IPS-18a (cell line): ENCODE data around the gene NPFF.

ENCODE experiments used
- H3K27ac ChIP-seq: one replicate; pipeline ENCODE4 v1.5.1; 2013; ENCODE audit warnings: low read length
- H3K27me3 ChIP-seq: one replicate; pipeline ENCODE4 v1.6.1; 2013; ENCODE audit warnings: mild to moderate bottlenecking, low read length; ENCODE audit not compliant: control insufficient read depth, insufficient read depth
- H3K36me3 ChIP-seq: one replicate; pipeline ENCODE4 v1.6.1; 2013; ENCODE audit warnings: low read depth, low read length; ENCODE audit not compliant: control insufficient read depth
- H3K4me1 ChIP-seq: one replicate; pipeline ENCODE4 v1.6.1; 2013; ENCODE audit warnings: low read depth, low read length; ENCODE audit not compliant: control insufficient read depth
- H3K4me3 ChIP-seq: one replicate; pipeline ENCODE4 v1.5.1; 2013; ENCODE audit warnings: low read length
- H3K9ac ChIP-seq: one replicate; pipeline ENCODE4 v1.6.1; 2013; ENCODE audit warnings: mild to moderate bottlenecking, low read length, moderate library complexity
- H3K9me3 ChIP-seq: one replicate; pipeline ENCODE4 v1.6.1; 2013; ENCODE audit warnings: low read depth, low read length; ENCODE audit not compliant: control insufficient read depth

Gene NPFF

GRCh38 chr12:53532524-53533445, 25.5 kb upstream of the NPFF start:
- Histone ChIP-seq H3K9me3 (no peaks in the 10 kb centered on the region), H3K36me3 (peaks cover 28% of the 10 kb centered on the region), H3K9ac (no peak overlapping the region), H3K4me1 (no peaks in the 10 kb centered on the region), H3K4me3 (no peak overlapping the region), H3K27ac (no peak overlapping the region), H3K27me3 (no peaks in the 10 kb centered on the region)

- no peak overlapping the region for H3K4me3 ChIP-seq
- H3K36me3 ChIP-seq: peaks cover 24% of the 10 kb centered on the region
- no peak overlapping the region for H3K27ac ChIP-seq
Observed at GRCh38 chr12:53532021-53532420, 24.7 kb upstream of the NPFF start.

GRCh38 chr12:53530920-53531319, 23.6 kb upstream of the NPFF start:
- H3K4me1 ChIP-seq: no peaks in the 10 kb centered on the region
- H3K4me3 ChIP-seq: no peak overlapping the region
- peaks cover 19% of the 10 kb centered on the region for H3K36me3 ChIP-seq
- no peak overlapping the region for H3K9ac ChIP-seq
- no peak overlapping the region for H3K27ac ChIP-seq
- H3K9me3 ChIP-seq: no peaks in the 10 kb centered on the region
- H3K27me3 ChIP-seq: no peaks in the 10 kb centered on the region

More at GRCh38 chr12:53532021-53532420, 24.7 kb upstream of the NPFF start:
- no peak overlapping the region for H3K9ac ChIP-seq
- H3K9me3 ChIP-seq: no peaks in the 10 kb centered on the region
- H3K4me1 ChIP-seq: no peaks in the 10 kb centered on the region
- H3K27me3 ChIP-seq: no peaks in the 10 kb centered on the region

DNA sequence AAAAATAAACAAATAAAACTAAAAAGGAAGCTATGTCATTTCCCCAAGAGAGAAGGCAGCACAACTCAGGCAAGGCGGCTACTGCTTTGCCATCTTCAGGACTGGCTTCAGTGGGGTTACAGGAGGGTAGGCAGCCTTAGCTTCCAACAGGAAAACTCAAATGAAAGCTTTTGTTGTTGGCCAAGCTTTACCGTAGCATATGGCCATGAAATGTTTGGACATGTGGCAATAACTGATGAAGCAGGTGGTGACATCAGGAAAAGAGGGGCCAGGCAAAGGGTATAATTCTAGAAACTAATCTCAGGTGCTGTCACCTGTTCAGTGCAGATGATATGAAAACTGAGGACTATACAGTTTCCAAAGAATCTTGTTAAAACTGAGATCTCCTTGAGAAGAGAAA, 22.8 kb upstream of the NPFF start:
- H3K4me1 ChIP-seq: no peaks in the 10 kb centered on the region
- H3K9ac ChIP-seq: no peak overlapping the region
- H3K9me3 ChIP-seq: no peaks in the 10 kb centered on the region
- no peaks in the 10 kb centered on the region for H3K27me3 ChIP-seq
- H3K27ac ChIP-seq: no peak overlapping the region
- H3K36me3 ChIP-seq: peaks cover 16% of the 10 kb centered on the region
- no peak overlapping the region for H3K4me3 ChIP-seq

GRCh38 chr12:53524476-53524875, 17.2 kb upstream of the NPFF start:
- peaks cover 11% of the 10 kb centered on the region for H3K36me3 ChIP-seq
- H3K4me3 ChIP-seq: no peak overlapping the region
- no peak overlapping the region for H3K27ac ChIP-seq
- no peak overlapping the region for H3K9ac ChIP-seq
- H3K9me3 ChIP-seq: no peaks in the 10 kb centered on the region
- no peaks in the 10 kb centered on the region for H3K4me1 ChIP-seq
- H3K27me3 ChIP-seq: no peaks in the 10 kb centered on the region

GRCh38 chr12:53523131-53523530, 15.8 kb upstream of the NPFF start:
- Histone ChIP-seq H3K27ac (no peak overlapping the region), H3K4me1 (no peaks in the 10 kb centered on the region), H3K27me3 (no peaks in the 10 kb centered on the region), H3K9me3 (no peaks in the 10 kb centered on the region), H3K4me3 (no peak overlapping the region), H3K36me3 (peaks cover 11% of the 10 kb centered on the region), H3K9ac (no peak overlapping the region)

GRCh38 chr12:53518381-53518780, 11.1 kb upstream of the NPFF start:
- Histone ChIP-seq H3K9ac (no peak overlapping the region), H3K27ac (no peak overlapping the region), H3K4me1 (no peaks in the 10 kb centered on the region), H3K27me3 (no peaks in the 10 kb centered on the region), H3K4me3 (no peak overlapping the region), H3K9me3 (no peaks in the 10 kb centered on the region), H3K36me3 (peaks cover 23% of the 10 kb centered on the region)

GRCh38 chr12:53516758-53517455, 9.6 kb upstream of the NPFF start:
- Histone ChIP-seq H3K27ac (no peak overlapping the region), H3K9me3 (no peaks in the 10 kb centered on the region), H3K27me3 (no peaks in the 10 kb centered on the region), H3K4me1 (no peaks in the 10 kb centered on the region), H3K36me3 (peaks cover 16% of the 10 kb centered on the region), H3K9ac (no peak overlapping the region), H3K4me3 (no peak overlapping the region)

- H3K36me3 ChIP-seq: peaks cover 12% of the 10 kb centered on the region
Observed at GRCh38 chr12:53515291-53515680, 8.0 kb upstream of the NPFF start.

DNA sequence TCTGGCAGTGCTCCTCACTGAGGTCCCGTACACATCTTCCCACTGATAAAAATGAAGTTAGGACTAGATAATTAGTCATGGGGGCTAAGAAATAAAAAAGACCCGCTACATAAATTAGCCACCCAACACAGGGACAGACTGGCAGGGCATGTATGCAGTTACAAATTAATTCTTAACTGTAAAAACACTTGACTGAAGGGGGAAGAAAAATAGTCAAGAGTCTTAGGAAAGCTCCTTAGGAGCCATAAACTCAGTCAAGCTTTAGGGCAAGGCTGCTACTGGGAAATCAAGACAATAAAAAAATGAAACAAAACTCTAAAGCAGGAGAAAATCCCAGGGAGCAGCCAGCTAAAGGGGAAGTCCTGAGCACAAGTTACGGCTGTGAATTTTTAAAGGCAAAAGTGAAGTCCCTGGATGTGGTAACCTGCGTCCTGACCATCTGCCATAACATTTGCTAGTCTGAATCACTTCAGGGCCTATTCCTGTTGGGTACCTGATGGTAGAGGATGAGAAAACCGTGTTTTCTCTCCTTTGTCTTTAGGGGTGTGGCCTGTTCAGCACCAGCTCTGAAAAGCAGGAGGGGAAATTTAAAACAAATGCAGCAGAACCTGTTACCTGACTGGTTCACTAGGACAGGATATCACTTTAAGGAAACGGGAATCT, 7.5 kb upstream of the NPFF start:
- Histone ChIP-seq H3K9ac (no peak overlapping the region), H3K36me3 (peaks cover 12% of the 10 kb centered on the region), H3K9me3 (no peaks in the 10 kb centered on the region), H3K27me3 (no peaks in the 10 kb centered on the region), H3K4me1 (no peaks in the 10 kb centered on the region), H3K4me3 (no peak overlapping the region), H3K27ac (no peak overlapping the region)

More at GRCh38 chr12:53515291-53515680, 8.0 kb upstream of the NPFF start:
- Histone ChIP-seq H3K9me3 (no peaks in the 10 kb centered on the region), H3K4me3 (no peak overlapping the region), H3K4me1 (no peaks in the 10 kb centered on the region), H3K9ac (no peak overlapping the region), H3K27ac (no peak overlapping the region), H3K27me3 (no peaks in the 10 kb centered on the region)

GRCh38 chr12:53513712-53514410, 6.6 kb upstream of the NPFF start:
- Histone ChIP-seq H3K4me3 (no peak overlapping the region), H3K36me3 (peaks cover 12% of the 10 kb centered on the region), H3K9ac (no peak overlapping the region), H3K27ac (no peak overlapping the region), H3K4me1 (no peaks in the 10 kb centered on the region), H3K27me3 (no peaks in the 10 kb centered on the region), H3K9me3 (no peaks in the 10 kb centered on the region)
